A549 treated with CORT108297 at 1 μM for 4 hours (cell line): ENCODE measurements around the gene VN1R5. TPM values are rescaled to one million over a fixed set of nuclear protein-coding genes. Genes with fewer than 3 reads are reported as not detected.

ENCODE experiments used
- total RNA-seq: library from RNA; stranded (reverse); fragments of 200-300 nt; extraction: Qiagen RNA extraction; gene quantifications from 5 replicates; pipeline ENCODE4 v1.2.3, GENCODE V29; 2022

VN1R5 gene
- total RNA-seq, result not detected in 5 replicates

GRCh38 chr1:247255772-247256171 lies at the start of gene VN1R5:
TSS of gene VN1R5 (plus strand) at chr1:247256072.

Other genes starting within 250 kb of the VN1R5 start
- 2.1 to 2.9 TPM (median 2.5 TPM) in 5 replicates for gene ZNF695, start 248.0 kb upstream of the VN1R5 start, total RNA-seq
- 3.1 to 4.4 TPM (median 3.4 TPM) in 5 replicates for gene ZNF670, start 177.3 kb upstream of the VN1R5 start, total RNA-seq
- 2.5 to 4.3 TPM (median 3.4 TPM) in 5 replicates for gene ZNF669, start 151.7 kb upstream of the VN1R5 start, total RNA-seq
- 4.2 to 5.0 TPM (median 4.6 TPM) in 5 replicates for gene ZNF124, start 84.1 kb upstream of the VN1R5 start, total RNA-seq
- gene ZNF496, start 75.8 kb downstream of the VN1R5 start, total RNA-seq, result 16.2 to 18.8 TPM (median 17.2 TPM) in 5 replicates
- not detected in 5 replicates for gene NLRP3, start 160.1 kb downstream of the VN1R5 start, total RNA-seq
- gene OR2B11, start 202.0 kb downstream of the VN1R5 start, total RNA-seq, result not detected in 5 replicates